Neutrophil (primary cell): ENCODE data around the gene TST.

Experiments
- H3K27ac ChIP-seq: fragments of 200-600 bp; sonication (generic); 2 replicates; pipeline ENCODE4 v1.5.1; 2016; ENCODE audit warnings: mild to moderate bottlenecking, moderate library complexity
- H3K27me3 ChIP-seq: fragments of 200-600 bp; sonication (generic); 2 replicates; pipeline ENCODE4 v1.6.0; 2016; ENCODE audit warnings: mild to moderate bottlenecking
- H3K36me3 ChIP-seq: fragments of 200-600 bp; sonication (generic); 2 replicates; pipeline ENCODE4 v1.5.1; 2017
- H3K4me1 ChIP-seq, 2 experiments: fragments of 200-600 bp in 1 of 2; sonication (generic) in 1 of 2; 1 replicate in 1 of 2; 2 replicates in 1 of 2; pipeline versions ENCODE4 v1.5.1 to v1.6.1; 2013 to 2016; ENCODE audit warnings: low read depth in 1 of 2, low read length in 1 of 2, mild to moderate bottlenecking in 1 of 2, moderate library complexity in 1 of 2; ENCODE audit not compliant: control insufficient read depth in 1 of 2, insufficient read depth in 1 of 2
- H3K4me3 ChIP-seq, 2 experiments: fragments of 200-600 bp in 1 of 2; sonication (generic) in 1 of 2; 1 replicate in 1 of 2; 2 replicates in 1 of 2; pipeline ENCODE4 v1.5.1; 2013 to 2016; ENCODE audit warnings: low read depth in 1 of 2, low read length in 1 of 2, mild to moderate bottlenecking in 1 of 2, moderate library complexity in 1 of 2
- H3K9me3 ChIP-seq: fragments of 200-600 bp; sonication (generic); 2 replicates; pipeline ENCODE4 v1.5.1; 2016
- TF ChIP-seq, protein P1 (sequence below): fragments of 200-600 bp; sonication (generic); IDR thresholded peaks from 2 replicates; pipeline ENCODE4 v1.5.1; 2016; ENCODE audit warnings: antibody characterized with exemption

The TST gene

GRCh38 chr22:37064553-37064952, 45.3 kb upstream of the TST start:
- peaks cover 33% of the 10 kb centered on the region for H3K27me3 ChIP-seq
- no peaks in the 10 kb centered on the region for H3K36me3 ChIP-seq
- TF ChIP-seq, protein P1, sequence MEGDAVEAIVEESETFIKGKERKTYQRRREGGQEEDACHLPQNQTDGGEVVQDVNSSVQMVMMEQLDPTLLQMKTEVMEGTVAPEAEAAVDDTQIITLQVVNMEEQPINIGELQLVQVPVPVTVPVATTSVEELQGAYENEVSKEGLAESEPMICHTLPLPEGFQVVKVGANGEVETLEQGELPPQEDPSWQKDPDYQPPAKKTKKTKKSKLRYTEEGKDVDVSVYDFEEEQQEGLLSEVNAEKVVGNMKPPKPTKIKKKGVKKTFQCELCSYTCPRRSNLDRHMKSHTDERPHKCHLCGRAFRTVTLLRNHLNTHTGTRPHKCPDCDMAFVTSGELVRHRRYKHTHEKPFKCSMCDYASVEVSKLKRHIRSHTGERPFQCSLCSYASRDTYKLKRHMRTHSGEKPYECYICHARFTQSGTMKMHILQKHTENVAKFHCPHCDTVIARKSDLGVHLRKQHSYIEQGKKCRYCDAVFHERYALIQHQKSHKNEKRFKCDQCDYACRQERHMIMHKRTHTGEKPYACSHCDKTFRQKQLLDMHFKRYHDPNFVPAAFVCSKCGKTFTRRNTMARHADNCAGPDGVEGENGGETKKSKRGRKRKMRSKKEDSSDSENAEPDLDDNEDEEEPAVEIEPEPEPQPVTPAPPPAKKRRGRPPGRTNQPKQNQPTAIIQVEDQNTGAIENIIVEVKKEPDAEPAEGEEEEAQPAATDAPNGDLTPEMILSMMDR = no peak
- H3K4me3 ChIP-seq = no peak overlapping the region
- no peak overlapping the region for H3K27ac ChIP-seq
- H3K9me3 ChIP-seq = no peaks in the 10 kb centered on the region
- no peaks in the 10 kb centered on the region for H3K4me1 ChIP-seq

DNA sequence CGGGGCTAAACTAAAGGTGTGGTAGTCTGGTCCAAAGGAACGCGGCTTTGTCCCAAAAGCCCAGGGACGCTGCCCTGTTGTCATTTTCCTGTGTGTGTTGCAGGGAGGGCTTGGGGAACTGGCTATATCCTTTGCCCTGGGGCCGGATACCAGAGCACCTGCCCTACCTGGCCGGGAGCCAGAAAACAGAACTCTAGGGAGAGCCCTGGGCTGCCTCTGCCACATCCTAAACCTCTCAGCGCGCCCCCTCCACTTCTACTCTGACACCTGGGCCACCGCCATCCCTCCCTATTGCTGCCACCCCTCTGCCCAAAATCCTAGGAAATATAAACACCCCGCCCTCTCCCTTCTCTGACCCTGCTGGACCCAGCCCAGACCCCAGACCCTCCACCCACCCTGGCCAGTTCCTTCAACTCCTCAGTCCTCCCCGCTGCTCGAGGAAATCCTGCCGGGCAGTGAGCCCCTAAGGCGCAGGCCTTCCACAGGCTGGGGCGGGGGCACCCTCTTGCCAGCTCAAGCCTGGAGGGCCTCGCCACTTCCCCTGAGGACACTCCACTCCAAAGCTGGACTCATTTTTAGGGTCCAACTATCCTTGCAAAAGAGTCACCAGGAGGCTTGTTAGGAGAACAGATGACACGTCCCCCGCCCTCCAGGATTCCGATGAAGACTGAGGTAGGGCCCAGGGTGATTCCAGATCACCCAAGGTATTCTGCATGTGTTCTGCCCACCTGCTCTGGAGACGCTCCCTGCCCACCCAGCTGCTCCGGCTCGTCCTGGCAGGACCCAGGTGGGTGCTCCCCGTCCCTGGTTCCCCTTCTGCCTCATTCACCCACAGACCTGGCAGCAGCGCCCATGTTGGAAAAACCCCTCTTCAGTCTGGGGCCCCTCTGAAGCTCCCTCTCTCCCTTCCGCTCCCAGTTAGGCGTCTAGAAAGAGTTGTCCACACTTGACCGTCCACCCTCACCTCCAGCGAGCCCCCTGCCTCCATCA, 44.5 kb upstream of the TST start:
- Histone ChIP-seq H3K4me1 (no peaks in the 10 kb centered on the region), H3K27ac (no peak overlapping the region), H3K27me3 (peaks cover 25% of the 10 kb centered on the region), H3K36me3 (no peaks in the 10 kb centered on the region), H3K4me3 (no peak overlapping the region), H3K9me3 (no peaks in the 10 kb centered on the region)
- TF ChIP-seq, protein P1 = no peak

- no peaks in the 10 kb centered on the region for H3K36me3 ChIP-seq
These were observed 43.6 kb upstream of the TST start for GRCh38 chr22:37062702-37063381.

GRCh38 chr22:37062376-37062675, 43.1 kb upstream of the TST start:
- TF ChIP-seq, protein P1 = no peak
- Histone ChIP-seq H3K4me1 (no peaks in the 10 kb centered on the region), H3K36me3 (no peaks in the 10 kb centered on the region)

More at GRCh38 chr22:37062702-37063381, 43.6 kb upstream of the TST start:
- H3K27ac ChIP-seq = no peak overlapping the region
- H3K4me3 ChIP-seq = no peak overlapping the region
- no peaks in the 10 kb centered on the region for H3K9me3 ChIP-seq
- H3K4me1 ChIP-seq = no peaks in the 10 kb centered on the region
- peaks cover 16% of the 10 kb centered on the region for H3K27me3 ChIP-seq
- TF ChIP-seq, protein P1 = no peak

DNA sequence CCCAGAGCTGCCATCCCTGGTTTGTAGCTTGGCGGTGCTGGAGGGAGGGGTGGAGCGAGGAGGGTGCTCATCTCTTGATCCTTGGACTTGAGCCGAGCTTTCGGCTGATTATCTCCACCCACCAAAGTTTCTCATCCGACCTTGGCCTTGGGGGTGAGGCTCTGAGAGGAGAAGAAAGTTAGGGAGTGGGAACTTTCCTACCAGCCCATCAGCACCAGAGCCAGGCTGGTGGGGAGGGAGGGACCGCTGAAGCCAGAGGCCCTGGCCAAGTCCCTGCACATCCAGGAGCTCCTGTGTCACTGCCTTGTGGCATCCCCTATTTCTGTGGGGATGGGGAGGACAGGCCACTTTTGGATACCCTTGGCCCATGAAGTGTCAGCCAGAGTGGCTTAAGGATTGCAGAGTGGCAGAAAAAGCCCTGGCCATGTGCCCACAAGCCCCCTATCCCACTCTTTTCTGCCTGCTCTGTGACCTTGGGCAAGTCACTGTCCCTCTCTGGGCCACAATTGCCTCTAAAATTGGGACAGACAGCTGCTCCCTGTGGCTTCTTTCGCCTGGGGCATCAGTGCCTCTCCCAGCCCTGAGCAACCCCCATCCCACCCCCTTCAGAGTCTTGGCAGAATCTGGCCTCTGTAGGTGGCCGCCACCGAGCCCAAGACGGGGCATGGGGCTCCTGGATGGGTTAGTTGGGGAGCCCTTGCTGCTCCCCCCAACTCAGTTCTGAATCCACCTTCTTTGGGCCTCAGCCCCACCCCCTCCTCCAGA, 42.5 kb upstream of the TST start:
- no peaks in the 10 kb centered on the region for H3K36me3 ChIP-seq
- H3K9me3 ChIP-seq = no peaks in the 10 kb centered on the region
- no peaks in the 10 kb centered on the region for H3K4me1 ChIP-seq
- peaks cover 5% of the 10 kb centered on the region for H3K27me3 ChIP-seq
- no peak overlapping the region for H3K27ac ChIP-seq
- TF ChIP-seq, protein P1 = no peak
- H3K4me3 ChIP-seq = no peak overlapping the region

More at GRCh38 chr22:37062376-37062675, 43.1 kb upstream of the TST start:
- Histone ChIP-seq H3K27me3 (peaks cover 11% of the 10 kb centered on the region), H3K27ac (no peak overlapping the region), H3K9me3 (no peaks in the 10 kb centered on the region), H3K4me3 (no peak overlapping the region)
